ENCODE results near the gene ANKRD6.

Gene ANKRD6

GRCh38 chr6:89501753-89502152 is 68.8 kb downstream of the ANKRD6 start:
- Histone ChIP-seq H3K9ac (ENCODE audit: low read length in 5 of 5) (no peak overlapping the region), H3K27ac (ENCODE audit: low read depth, low read length) (no peak overlapping the region), H3K4me3 (ENCODE audit: low read depth in 1 of 5, low read length in 5 of 5) (no peak overlapping the region), H3K9me3 (ENCODE audit: control insufficient read depth in 5 of 5, low read length in 5 of 5) (no peaks in the 10 kb centered on the region), H3K4me1 (ENCODE audit: control insufficient read depth in 5 of 5, insufficient read depth in 5 of 5, low read length in 5 of 5) (no peaks in the 10 kb centered on the region), H3K36me3 (ENCODE audit: control insufficient read depth in 5 of 5, insufficient read depth in 5 of 5, low read length in 5 of 5) (no peaks in the 10 kb centered on the region), H3K27me3 (ENCODE audit: control insufficient read depth in 5 of 5, insufficient read depth in 4 of 5, low read length in 5 of 5) (no peaks in the 10 kb centered on the region)

GRCh38 chr6:89503641-89504040 is 70.7 kb downstream of the ANKRD6 start:
- Histone ChIP-seq H3K36me3 (ENCODE audit: control insufficient read depth in 5 of 5, insufficient read depth in 5 of 5, low read length in 5 of 5) (no peaks in the 10 kb centered on the region), H3K27me3 (ENCODE audit: control insufficient read depth in 5 of 5, insufficient read depth in 4 of 5, low read length in 5 of 5) (no peaks in the 10 kb centered on the region), H3K4me3 (ENCODE audit: low read depth in 1 of 5, low read length in 5 of 5) (no peak overlapping the region), H3K27ac (ENCODE audit: low read depth, low read length) (no peak overlapping the region), H3K4me1 (ENCODE audit: control insufficient read depth in 5 of 5, insufficient read depth in 5 of 5, low read length in 5 of 5) (no peaks in the 10 kb centered on the region), H3K9ac (ENCODE audit: low read length in 5 of 5) (no peak overlapping the region), H3K9me3 (ENCODE audit: control insufficient read depth in 5 of 5, low read length in 5 of 5) (no peaks in the 10 kb centered on the region)

- Histone ChIP-seq H3K9me3 (ENCODE audit: control insufficient read depth in 5 of 5, low read length in 5 of 5) (no peaks in the 10 kb centered on the region), H3K4me1 (ENCODE audit: control insufficient read depth in 5 of 5, insufficient read depth in 5 of 5, low read length in 5 of 5) (no peaks in the 10 kb centered on the region), H3K4me3 (ENCODE audit: low read depth in 1 of 5, low read length in 5 of 5) (no peak overlapping the region), H3K27ac (ENCODE audit: low read depth, low read length) (no peak overlapping the region), H3K27me3 (ENCODE audit: control insufficient read depth in 5 of 5, insufficient read depth in 4 of 5, low read length in 5 of 5) (no peaks in the 10 kb centered on the region), H3K9ac (ENCODE audit: low read length in 5 of 5) (no peak overlapping the region), H3K36me3 (ENCODE audit: control insufficient read depth in 5 of 5, insufficient read depth in 5 of 5, low read length in 5 of 5) (no peaks in the 10 kb centered on the region)
Measured at GRCh38 chr6:89505847-89506246, 72.9 kb downstream of the ANKRD6 start.

- no peak overlapping the region for H3K4me3 ChIP-seq (ENCODE audit: low read depth in 1 of 5, low read length in 5 of 5)
- no peaks in the 10 kb centered on the region for H3K4me1 ChIP-seq (ENCODE audit: control insufficient read depth in 5 of 5, insufficient read depth in 5 of 5, low read length in 5 of 5)
- no peak overlapping the region for H3K9ac ChIP-seq (ENCODE audit: low read length in 5 of 5)
- H3K27ac ChIP-seq (ENCODE audit: low read depth, low read length), result no peak overlapping the region
- H3K9me3 ChIP-seq (ENCODE audit: control insufficient read depth in 5 of 5, low read length in 5 of 5), result no peaks in the 10 kb centered on the region
- H3K27me3 ChIP-seq (ENCODE audit: control insufficient read depth in 5 of 5, insufficient read depth in 4 of 5, low read length in 5 of 5), result no peaks in the 10 kb centered on the region
- H3K36me3 ChIP-seq (ENCODE audit: control insufficient read depth in 5 of 5, insufficient read depth in 5 of 5, low read length in 5 of 5), result no peaks in the 10 kb centered on the region
Measured at GRCh38 chr6:89506716-89507617, 74.0 kb downstream of the ANKRD6 start.

GRCh38 chr6:89508755-89509563 is 76.0 kb downstream of the ANKRD6 start:
- no peaks in the 10 kb centered on the region for H3K36me3 ChIP-seq (ENCODE audit: control insufficient read depth in 5 of 5, insufficient read depth in 5 of 5, low read length in 5 of 5)
- no peak overlapping the region for H3K4me3 ChIP-seq (ENCODE audit: low read depth in 1 of 5, low read length in 5 of 5)
- no peaks in the 10 kb centered on the region for H3K27me3 ChIP-seq (ENCODE audit: control insufficient read depth in 5 of 5, insufficient read depth in 4 of 5, low read length in 5 of 5)
- no peaks in the 10 kb centered on the region for H3K9me3 ChIP-seq (ENCODE audit: control insufficient read depth in 5 of 5, low read length in 5 of 5)
- H3K27ac ChIP-seq (ENCODE audit: low read depth, low read length), result no peak overlapping the region
- no peaks in the 10 kb centered on the region for H3K4me1 ChIP-seq (ENCODE audit: control insufficient read depth in 5 of 5, insufficient read depth in 5 of 5, low read length in 5 of 5)
- no peak overlapping the region for H3K9ac ChIP-seq (ENCODE audit: low read length in 5 of 5)

- Histone ChIP-seq H3K9me3 (ENCODE audit: control insufficient read depth in 5 of 5, low read length in 5 of 5) (no peaks in the 10 kb centered on the region), H3K27me3 (ENCODE audit: control insufficient read depth in 5 of 5, insufficient read depth in 4 of 5, low read length in 5 of 5) (no peaks in the 10 kb centered on the region), H3K27ac (ENCODE audit: low read depth, low read length) (no peak overlapping the region), H3K36me3 (ENCODE audit: control insufficient read depth in 5 of 5, insufficient read depth in 5 of 5, low read length in 5 of 5) (no peaks in the 10 kb centered on the region), H3K4me3 (ENCODE audit: low read depth in 1 of 5, low read length in 5 of 5) (no peak overlapping the region), H3K4me1 (ENCODE audit: control insufficient read depth in 5 of 5, insufficient read depth in 5 of 5, low read length in 5 of 5) (no peaks in the 10 kb centered on the region), H3K9ac (ENCODE audit: low read length in 5 of 5) (no peak overlapping the region)
Measured at GRCh38 chr6:89509777-89510281, 76.9 kb downstream of the ANKRD6 start.

GRCh38 chr6:89510393-89510792 is 77.4 kb downstream of the ANKRD6 start:
- Histone ChIP-seq H3K36me3 (ENCODE audit: control insufficient read depth in 5 of 5, insufficient read depth in 5 of 5, low read length in 5 of 5) (no peaks in the 10 kb centered on the region), H3K4me3 (ENCODE audit: low read depth in 1 of 5, low read length in 5 of 5) (no peak overlapping the region), H3K27ac (ENCODE audit: low read depth, low read length) (no peak overlapping the region), H3K9me3 (ENCODE audit: control insufficient read depth in 5 of 5, low read length in 5 of 5) (no peaks in the 10 kb centered on the region), H3K4me1 (ENCODE audit: control insufficient read depth in 5 of 5, insufficient read depth in 5 of 5, low read length in 5 of 5) (no peaks in the 10 kb centered on the region), H3K27me3 (ENCODE audit: control insufficient read depth in 5 of 5, insufficient read depth in 4 of 5, low read length in 5 of 5) (no peaks in the 10 kb centered on the region), H3K9ac (ENCODE audit: low read length in 5 of 5) (no peak overlapping the region)

GRCh38 chr6:89518352-89519055 is 85.6 kb downstream of the ANKRD6 start:
- H3K4me1 ChIP-seq (ENCODE audit: control insufficient read depth in 5 of 5, insufficient read depth in 5 of 5, low read length in 5 of 5), result no peaks in the 10 kb centered on the region
- no peak overlapping the region for H3K4me3 ChIP-seq (ENCODE audit: low read depth in 1 of 5, low read length in 5 of 5)
- H3K9ac ChIP-seq (ENCODE audit: low read length in 5 of 5), result no peak overlapping the region
- H3K9me3 ChIP-seq (ENCODE audit: control insufficient read depth in 5 of 5, low read length in 5 of 5), result no peaks in the 10 kb centered on the region
- no peak overlapping the region for H3K27ac ChIP-seq (ENCODE audit: low read depth, low read length)
- no peaks in the 10 kb centered on the region for H3K27me3 ChIP-seq (ENCODE audit: control insufficient read depth in 5 of 5, insufficient read depth in 4 of 5, low read length in 5 of 5)
- H3K36me3 ChIP-seq (ENCODE audit: control insufficient read depth in 5 of 5, insufficient read depth in 5 of 5, low read length in 5 of 5), result no peaks in the 10 kb centered on the region

GRCh38 chr6:89520736-89521135 is 87.8 kb downstream of the ANKRD6 start:
- Histone ChIP-seq H3K27me3 (ENCODE audit: control insufficient read depth in 5 of 5, insufficient read depth in 4 of 5, low read length in 5 of 5) (no peaks in the 10 kb centered on the region), H3K9ac (ENCODE audit: low read length in 5 of 5) (no peak overlapping the region), H3K4me1 (ENCODE audit: control insufficient read depth in 5 of 5, insufficient read depth in 5 of 5, low read length in 5 of 5) (no peaks in the 10 kb centered on the region), H3K4me3 (ENCODE audit: low read depth in 1 of 5, low read length in 5 of 5) (no peak overlapping the region), H3K9me3 (ENCODE audit: control insufficient read depth in 5 of 5, low read length in 5 of 5) (no peaks in the 10 kb centered on the region), H3K27ac (ENCODE audit: low read depth, low read length) (no peak overlapping the region), H3K36me3 (ENCODE audit: control insufficient read depth in 5 of 5, insufficient read depth in 5 of 5, low read length in 5 of 5) (no peaks in the 10 kb centered on the region)
